Trophoblast cell (in vitro differentiated cells and primary cell): ENCODE measurements around the gene SCRT2.

Experiments
- DNase-seq, 2 donors: peaks; one replicate each; pipeline ENCODE4 v3.0.0-alpha.2; 2016
- H2AFZ ChIP-seq: 2 replicates; pipeline ENCODE4 v1.6.1; 2013; ENCODE audit warnings: low read length, moderate library complexity, mild to moderate bottlenecking; ENCODE audit not compliant: insufficient read depth, poor library complexity
- H2AK5ac ChIP-seq: 2 replicates; pipeline ENCODE4 v1.6.1; 2013; ENCODE audit warnings: mild to moderate bottlenecking, low read length
- H2BK120ac ChIP-seq: 2 replicates; pipeline ENCODE4 v1.6.1; 2013; ENCODE audit warnings: low read length, mild to moderate bottlenecking, moderate library complexity; ENCODE audit not compliant: insufficient read depth, poor library complexity
- H2BK12ac ChIP-seq: 2 replicates; pipeline ENCODE4 v1.6.1; 2013; ENCODE audit warnings: mild to moderate bottlenecking, low read length, moderate library complexity
- H2BK5ac ChIP-seq: 2 replicates; pipeline ENCODE4 v1.6.1; 2013; ENCODE audit warnings: low read length, low read depth, moderate library complexity, mild to moderate bottlenecking; ENCODE audit not compliant: poor library complexity
- H3K14ac ChIP-seq: 2 replicates; pipeline ENCODE4 v1.6.1; 2013; ENCODE audit warnings: mild to moderate bottlenecking, low read length
- H3K18ac ChIP-seq: 2 replicates; pipeline ENCODE4 v1.6.1; 2013; ENCODE audit warnings: mild to moderate bottlenecking, low read length
- H3K23ac ChIP-seq: 2 replicates; pipeline ENCODE4 v1.6.1; 2013; ENCODE audit warnings: low read length
- H3K27ac ChIP-seq: 2 replicates; pipeline ENCODE4 v1.5.1; 2013; ENCODE audit warnings: low read depth, mild to moderate bottlenecking, inconsistent platforms, low read length, moderate library complexity
- H3K27me3 ChIP-seq: 2 replicates; pipeline ENCODE4 v1.6.1; 2013; ENCODE audit warnings: inconsistent platforms, mild to moderate bottlenecking, low read length, moderate library complexity; ENCODE audit not compliant: insufficient read depth
- H3K36me3 ChIP-seq, 2 experiments: 1 replicate in 1 of 2; 2 replicates in 1 of 2; pipeline ENCODE4 v1.6.1; 2013; ENCODE audit warnings: low read length in 2 of 2, mild to moderate bottlenecking in 2 of 2, moderate library complexity in 1 of 2; ENCODE audit not compliant: insufficient read depth in 2 of 2, control insufficient read depth in 1 of 2
- H3K4ac ChIP-seq: 2 replicates; pipeline ENCODE4 v1.6.1; 2013; ENCODE audit warnings: low read depth, mild to moderate bottlenecking, low read length, moderate library complexity
- H3K4me1 ChIP-seq, 2 experiments: 1 replicate in 1 of 2; 2 replicates in 1 of 2; pipeline ENCODE4 v1.6.1; 2013; ENCODE audit warnings: low read length in 2 of 2, mild to moderate bottlenecking in 2 of 2, moderate library complexity in 1 of 2; ENCODE audit not compliant: insufficient read depth in 2 of 2, control insufficient read depth in 1 of 2
- H3K4me2 ChIP-seq: 2 replicates; pipeline ENCODE4 v1.6.1; 2013; ENCODE audit warnings: inconsistent platforms, mild to moderate bottlenecking, low read length, moderate library complexity
- H3K4me3 ChIP-seq: 2 replicates; pipeline ENCODE4 v1.5.1; 2013; ENCODE audit warnings: mild to moderate bottlenecking, low read depth, low read length, inconsistent platforms
- H3K79me1 ChIP-seq: one replicate; pipeline ENCODE4 v1.6.1; 2013; ENCODE audit warnings: low read length
- H3K79me2 ChIP-seq: 2 replicates; pipeline ENCODE4 v1.6.1; 2013; ENCODE audit warnings: low read length, mild to moderate bottlenecking; ENCODE audit not compliant: control insufficient read depth, insufficient read depth, poor library complexity
- H3K9ac ChIP-seq: 2 replicates; pipeline ENCODE4 v1.6.1; 2013; ENCODE audit warnings: mild to moderate bottlenecking, low read length
- H3K9me3 ChIP-seq: 2 replicates; pipeline ENCODE4 v1.6.1; 2013; ENCODE audit warnings: low read depth, mild to moderate bottlenecking, control low read depth, inconsistent platforms, low read length; ENCODE audit not compliant: insufficient read depth
- H4K12ac ChIP-seq: 2 replicates; pipeline ENCODE4 v1.6.1; 2013; ENCODE audit warnings: low read depth, mild to moderate bottlenecking, low read length, moderate library complexity
- H4K8ac ChIP-seq: 2 replicates; pipeline ENCODE4 v1.6.1; 2013; ENCODE audit warnings: low read depth, mild to moderate bottlenecking, low read length, moderate library complexity
- H4K91ac ChIP-seq: one replicate; pipeline ENCODE4 v1.6.1; 2013; ENCODE audit warnings: low read depth, mild to moderate bottlenecking, low read length, moderate library complexity
- WGBS: extraction: QIAGEN DNeasy Blood & Tissue Kit; methylation state at CpG from one replicate; pipeline ENCODE4 v1.1.7; 2013; ENCODE audit warnings: missing lambda C conversion rate; ENCODE audit not compliant: insufficient read length, insufficient coverage; ENCODE audit errors: extremely low coverage; 5-methylcytosine and 5-hydroxymethylcytosine counted together

The SCRT2 gene

DNA sequence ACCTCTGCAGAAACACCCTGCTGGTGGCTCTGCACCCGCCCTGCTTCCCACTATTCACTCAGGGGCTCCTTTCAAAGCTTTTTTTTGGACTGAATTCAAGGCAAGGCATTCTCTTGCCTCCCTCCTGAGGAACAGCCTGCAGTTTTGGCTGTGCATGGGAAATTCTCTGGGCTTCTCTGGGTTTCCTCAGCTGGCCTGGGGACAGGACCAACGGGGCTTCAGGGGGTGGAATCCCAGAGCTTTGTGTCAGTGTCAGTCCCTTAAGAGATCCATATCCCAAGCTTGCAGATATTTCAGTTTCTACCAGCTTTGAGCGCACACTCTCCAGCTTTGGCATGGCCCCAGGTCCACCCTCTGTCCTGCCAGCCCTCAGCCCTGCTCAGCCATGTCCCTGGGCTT lies 2.0 kb downstream of the SCRT2 start:
- Histone ChIP-seq H4K8ac (no peak overlapping the region), H4K91ac (no peak overlapping the region), H2BK120ac (no peak overlapping the region), H2AK5ac (no peak overlapping the region), H3K9ac (no peak overlapping the region), H3K27me3 (peaks cover 31% of the 10 kb centered on the region), H4K12ac (no peak overlapping the region), H3K18ac (no peak overlapping the region), H3K4me3 (no peak overlapping the region), H3K79me2 (no peaks in the 10 kb centered on the region), H3K27ac (no peak overlapping the region), H2BK12ac (no peak overlapping the region), H3K9me3 (peaks cover 10% of the 10 kb centered on the region), H3K79me1 (no peaks in the 10 kb centered on the region), H2BK5ac (no peak overlapping the region), H3K14ac (no peak overlapping the region), H3K4me1 (peaks cover 0 to 3% of the 10 kb centered on the region in 2 experiments), H3K36me3 (no peaks in the 10 kb centered on the region), H3K23ac (no peak overlapping the region), H3K4ac (no peak overlapping the region), H2AFZ (no peak overlapping the region), H3K4me2 (no peak overlapping the region)
- WGBS, result no CpG with 5 or more reads among the region's 3 CpGs
- DNase-seq, result no peak

DNA sequence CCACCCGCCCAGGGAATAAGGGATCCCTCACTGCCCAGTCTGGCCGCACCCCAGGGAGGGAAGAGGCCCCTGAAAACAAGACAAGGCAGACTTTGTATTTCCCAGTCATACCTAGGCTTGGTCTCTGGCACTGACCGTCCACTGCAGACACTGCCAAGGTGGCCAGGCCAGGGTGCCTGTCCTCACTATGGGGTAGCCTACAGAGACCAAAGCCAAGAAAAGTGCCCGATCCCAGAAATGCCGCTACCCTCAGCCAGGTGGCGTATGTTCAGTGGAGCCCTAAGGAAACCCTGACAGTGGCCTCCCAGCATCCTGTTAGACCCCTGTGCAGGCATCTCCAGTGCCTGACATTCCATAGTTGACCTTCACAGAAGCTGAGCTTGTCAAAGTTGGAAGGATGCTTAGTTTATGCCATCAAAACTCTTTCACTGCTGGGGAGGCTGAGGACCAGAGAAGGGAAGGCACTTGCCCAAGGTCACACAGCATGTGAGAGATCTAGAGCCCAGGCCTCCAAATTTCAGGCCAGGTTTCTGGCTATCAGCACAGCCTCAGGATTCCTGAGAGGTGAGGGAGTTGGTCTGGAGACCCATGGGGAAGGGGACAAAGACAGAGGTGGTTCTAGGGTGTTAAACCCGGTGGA lies 2.5 kb downstream of the SCRT2 start:
- Histone ChIP-seq H3K4me3 (no peak overlapping the region), H2BK12ac (no peak overlapping the region), H3K14ac (no peak overlapping the region), H3K4me1 (peaks cover 0 to 3% of the 10 kb centered on the region in 2 experiments), H3K9me3 (peaks cover 10% of the 10 kb centered on the region), H3K27me3 (peaks cover 31% of the 10 kb centered on the region), H3K27ac (no peak overlapping the region), H2BK120ac (no peak overlapping the region), H3K79me2 (no peaks in the 10 kb centered on the region), H4K91ac (no peak overlapping the region), H3K79me1 (no peaks in the 10 kb centered on the region), H3K4me2 (no peak overlapping the region), H2AK5ac (no peak overlapping the region), H3K18ac (no peak overlapping the region), H3K9ac (no peak overlapping the region), H2BK5ac (no peak overlapping the region), H4K12ac (no peak overlapping the region), H2AFZ (no peak overlapping the region), H4K8ac (no peak overlapping the region), H3K36me3 (no peaks in the 10 kb centered on the region), H3K4ac (no peak overlapping the region), H3K23ac (no peak overlapping the region)
- DNase-seq, result peak in 1 of 2 donors; percentile 13
- WGBS, result no CpG with 5 or more reads among the region's 7 CpGs

GRCh38 chr20:671252-672030 lies 4.2 kb downstream of the SCRT2 start:
- H3K27ac ChIP-seq, result no peak overlapping the region
- no peaks in the 10 kb centered on the region for H3K79me2 ChIP-seq
- H2BK12ac ChIP-seq, result no peak overlapping the region
- H3K14ac ChIP-seq, result no peak overlapping the region
- no peak overlapping the region for H2BK5ac ChIP-seq
- no peak overlapping the region for H3K4me2 ChIP-seq
- no peak overlapping the region for H3K4ac ChIP-seq
- no peak overlapping the region for H3K4me3 ChIP-seq
- no peak overlapping the region for H2BK120ac ChIP-seq
- H3K27me3 ChIP-seq, result peaks cover 24% of the 10 kb centered on the region
- H3K4me1 ChIP-seq, result peaks cover 0 to 3% of the 10 kb centered on the region in 2 experiments
- DNase-seq, result no peak
- no peak overlapping the region for H4K91ac ChIP-seq
- H3K18ac ChIP-seq, result no peak overlapping the region
- no peaks in the 10 kb centered on the region for H3K36me3 ChIP-seq
- H2AFZ ChIP-seq, result no peak overlapping the region
- H3K9me3 ChIP-seq, result peaks cover 9% of the 10 kb centered on the region
- no CpG with 5 or more reads among the region's 9 CpGs for WGBS
- H4K8ac ChIP-seq, result no peak overlapping the region
- no peaks in the 10 kb centered on the region for H3K79me1 ChIP-seq
- no peak overlapping the region for H2AK5ac ChIP-seq
- H3K9ac ChIP-seq, result no peak overlapping the region
- H4K12ac ChIP-seq, result no peak overlapping the region
- no peak overlapping the region for H3K23ac ChIP-seq

DNA sequence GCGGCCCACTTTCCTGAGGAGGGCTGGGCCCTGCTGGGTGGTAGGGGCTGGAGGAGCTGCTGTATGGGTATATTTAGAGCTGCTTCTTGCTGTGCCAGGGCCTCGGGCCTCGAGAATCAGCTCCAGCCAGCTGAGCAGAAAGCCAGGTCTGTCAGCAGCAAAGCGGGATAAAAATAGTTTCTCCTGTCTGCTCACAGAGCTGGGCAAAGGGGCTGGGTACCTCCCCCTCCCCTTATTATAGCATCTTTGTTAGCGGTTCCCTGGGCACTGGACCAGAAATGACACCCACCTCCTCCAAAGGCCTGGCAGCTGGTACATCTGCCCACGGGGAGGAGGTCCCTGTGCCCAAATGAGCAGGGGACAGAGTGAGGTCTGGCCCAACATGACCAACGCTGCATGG lies 6.0 kb downstream of the SCRT2 start:
- no peak overlapping the region for H3K4ac ChIP-seq
- no peak overlapping the region for H2BK12ac ChIP-seq
- H2AFZ ChIP-seq, result no peak overlapping the region
- peaks cover 9% of the 10 kb centered on the region for H3K27me3 ChIP-seq
- H4K8ac ChIP-seq, result no peak overlapping the region
- no peak overlapping the region for H3K9ac ChIP-seq
- no peak overlapping the region for H3K4me2 ChIP-seq
- no peaks in the 10 kb centered on the region for H3K4me1 ChIP-seq
- no peak overlapping the region for H2BK5ac ChIP-seq
- H4K12ac ChIP-seq, result no peak overlapping the region
- H3K9me3 ChIP-seq, result peaks cover 3% of the 10 kb centered on the region
- no peak overlapping the region for H3K18ac ChIP-seq
- no peaks in the 10 kb centered on the region for H3K79me1 ChIP-seq
- H2AK5ac ChIP-seq, result no peak overlapping the region
- H3K27ac ChIP-seq, result no peak overlapping the region
- H3K79me2 ChIP-seq, result no peaks in the 10 kb centered on the region
- no peak overlapping the region for H3K4me3 ChIP-seq
- WGBS, result no CpG with 5 or more reads among the region's 7 CpGs
- no peak overlapping the region for H2BK120ac ChIP-seq
- H4K91ac ChIP-seq, result no peak overlapping the region
- H3K14ac ChIP-seq, result no peak overlapping the region
- H3K36me3 ChIP-seq, result no peaks in the 10 kb centered on the region
- DNase-seq, result no peak
- H3K23ac ChIP-seq, result no peak overlapping the region
